ENCODE results near the gene RXRB. TPM values are rescaled to one million over a fixed set of nuclear protein-coding genes. Genes with fewer than 3 reads are reported as not detected.

RXRB gene
- total RNA-seq, 1 experiment from 2014 or later: 49.9 TPM

DNA sequence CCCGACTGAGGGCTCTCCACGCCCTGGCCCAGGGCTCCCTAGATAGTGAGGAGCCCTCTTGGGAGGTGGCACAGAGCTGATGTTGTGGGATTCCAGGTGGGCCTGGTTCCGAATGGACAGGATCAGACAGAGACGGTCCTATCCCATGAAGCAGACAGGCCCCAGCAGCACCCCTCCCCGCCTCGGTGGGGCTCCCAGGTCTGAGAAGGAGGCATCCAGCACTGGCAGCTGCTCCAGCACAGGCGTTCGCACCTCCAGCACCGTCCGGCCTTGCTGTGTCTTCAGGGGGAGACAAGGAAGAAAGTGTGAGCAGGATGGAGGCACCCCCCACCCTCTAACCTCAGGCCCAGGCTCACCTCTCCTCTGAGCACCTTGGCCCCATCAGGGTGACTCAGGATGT, 36.9 kb downstream of the RXRB start:
- Histone ChIP-seq H3K27me3 (ENCODE audit: insufficient read depth, low read length) (no peaks in the 10 kb centered on the region), H3K27ac (ENCODE audit: low read depth, low read length) (no peak overlapping the region), H3K4me2 (ENCODE audit: low read length) (no peak overlapping the region), H3K9me2 (ENCODE audit: insufficient read depth) (no peaks in the 10 kb centered on the region), H4K20me1 (ENCODE audit: insufficient read depth) (no peaks in the 10 kb centered on the region), H3K4me3 (replicated peaks in 1 of 2; ENCODE audit: low read depth in 1 of 2, low read length in 2 of 2) (no peak overlapping the region), H3K36me3 (ENCODE audit: control insufficient read depth in 1 of 2, insufficient read depth in 2 of 2, low read length in 2 of 2) (no peaks in the 10 kb centered on the region), H3K9ac (ENCODE audit: low read length) (no peak overlapping the region), H3K4me1 (ENCODE audit: control insufficient read depth in 1 of 2, insufficient read depth in 2 of 2, low read length in 2 of 2) (peaks cover 11 to 29% of the 10 kb centered on the region in 2 experiments), H3K9me3 (ENCODE audit: control insufficient read depth in 1 of 2, insufficient read depth in 1 of 2, low read depth in 1 of 2, low read length in 2 of 2) (no peaks in the 10 kb centered on the region), H2AFZ (ENCODE audit: low read depth, low read length, poor library complexity, severe bottlenecking) (no peak overlapping the region), H3K79me2 (ENCODE audit: insufficient read depth, low read length) (no peaks in the 10 kb centered on the region)
- intact Hi-C loops (cut with micrococcal nuclease): no loop called here
- no TSS peak for BruUV-seq (replicated peaks)
- POLR2A ChIA-PET: no interaction called here
- no peak for DNase-seq (ENCODE audit: low read depth, low spot score)
- CTCF ChIA-PET: no interaction called here
- RAD21 ChIA-PET (ENCODE audit: low non-redundant PET in 1 of 2, low total read pairs in 2 of 2, uncharacterized antibody in 2 of 2, unreplicated experiment in 2 of 2): no interaction called here
- TF ChIP-seq EZH2 (IDR thresholded peaks at IDR 0.05): no peak
- TF ChIP-seq, protein P1, sequence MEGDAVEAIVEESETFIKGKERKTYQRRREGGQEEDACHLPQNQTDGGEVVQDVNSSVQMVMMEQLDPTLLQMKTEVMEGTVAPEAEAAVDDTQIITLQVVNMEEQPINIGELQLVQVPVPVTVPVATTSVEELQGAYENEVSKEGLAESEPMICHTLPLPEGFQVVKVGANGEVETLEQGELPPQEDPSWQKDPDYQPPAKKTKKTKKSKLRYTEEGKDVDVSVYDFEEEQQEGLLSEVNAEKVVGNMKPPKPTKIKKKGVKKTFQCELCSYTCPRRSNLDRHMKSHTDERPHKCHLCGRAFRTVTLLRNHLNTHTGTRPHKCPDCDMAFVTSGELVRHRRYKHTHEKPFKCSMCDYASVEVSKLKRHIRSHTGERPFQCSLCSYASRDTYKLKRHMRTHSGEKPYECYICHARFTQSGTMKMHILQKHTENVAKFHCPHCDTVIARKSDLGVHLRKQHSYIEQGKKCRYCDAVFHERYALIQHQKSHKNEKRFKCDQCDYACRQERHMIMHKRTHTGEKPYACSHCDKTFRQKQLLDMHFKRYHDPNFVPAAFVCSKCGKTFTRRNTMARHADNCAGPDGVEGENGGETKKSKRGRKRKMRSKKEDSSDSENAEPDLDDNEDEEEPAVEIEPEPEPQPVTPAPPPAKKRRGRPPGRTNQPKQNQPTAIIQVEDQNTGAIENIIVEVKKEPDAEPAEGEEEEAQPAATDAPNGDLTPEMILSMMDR (IDR thresholded peaks at IDR 0.05 in 2 of 3, conservative IDR thresholded peaks at IDR 0.05 in 1 of 3; ENCODE audit: borderline replicate concordance in 1 of 3, insufficient read depth in 1 of 3, low read depth in 2 of 3, low read length in 2 of 3): no peak
- no peak for TF ChIP-seq SP1 (IDR thresholded peaks at IDR 0.05; ENCODE audit: low read depth)
- TF ChIP-seq CEBPB (IDR thresholded peaks at IDR 0.05; ENCODE audit: low read depth): no peak
- no peak for TF ChIP-seq EGR1 (IDR thresholded peaks at IDR 0.05; ENCODE audit: low read depth)
- TF ChIP-seq ZNF274 (IDR thresholded peaks at IDR 0.05; ENCODE audit: low read depth, low read length): no peak
- TF ChIP-seq, protein P2, sequence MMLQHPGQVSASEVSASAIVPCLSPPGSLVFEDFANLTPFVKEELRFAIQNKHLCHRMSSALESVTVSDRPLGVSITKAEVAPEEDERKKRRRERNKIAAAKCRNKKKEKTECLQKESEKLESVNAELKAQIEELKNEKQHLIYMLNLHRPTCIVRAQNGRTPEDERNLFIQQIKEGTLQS (IDR thresholded peaks at IDR 0.05): no peak
- TF ChIP-seq EZH2phosphoT487 (IDR thresholded peaks at IDR 0.05; ENCODE audit: borderline replicate concordance): no peak
- no peak for TF ChIP-seq ELF1 (IDR thresholded peaks at IDR 0.05; ENCODE audit: borderline replicate concordance, low read depth)
- TF ChIP-seq SIN3A (IDR thresholded peaks at IDR 0.05; ENCODE audit: low read depth): no peak
- no peak for TF ChIP-seq FOSL1 (IDR thresholded peaks at IDR 0.05; ENCODE audit: low read depth)
- no peak for ATAC-seq

Measured in HCT116 (cell line).